GM21737 (cell line): ENCODE measurements around the gene CADM1.

ENCODE experiments used
- ATAC-seq: cut with Tn5 transposase; IDR thresholded peaks from one replicate; pipeline ENCODE4 v1.9.1; 2021; ENCODE audit warnings: mild to moderate bottlenecking, moderate library complexity; ENCODE audit not compliant: unreplicated experiment

CADM1 gene

DNA sequence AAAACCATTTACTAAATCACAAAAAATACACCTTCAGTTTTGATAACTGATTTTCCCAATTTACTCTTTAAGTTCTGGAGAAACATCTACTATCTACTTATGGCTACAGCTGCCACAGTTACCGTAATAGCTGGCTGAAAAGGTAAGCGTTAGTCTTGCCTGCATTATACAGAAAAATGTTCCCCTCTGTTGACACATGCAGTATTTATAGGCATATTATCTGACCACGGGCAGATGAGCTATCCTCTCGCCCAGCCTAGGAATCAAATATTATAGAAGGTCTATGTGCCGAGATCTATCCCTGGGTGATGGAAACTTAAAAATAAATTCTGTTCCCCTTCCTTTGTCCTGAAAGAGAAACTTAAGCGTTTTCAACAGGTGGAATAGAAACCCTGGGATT is 283.8 kb downstream of the CADM1 start:
- ATAC-seq: no peak

DNA sequence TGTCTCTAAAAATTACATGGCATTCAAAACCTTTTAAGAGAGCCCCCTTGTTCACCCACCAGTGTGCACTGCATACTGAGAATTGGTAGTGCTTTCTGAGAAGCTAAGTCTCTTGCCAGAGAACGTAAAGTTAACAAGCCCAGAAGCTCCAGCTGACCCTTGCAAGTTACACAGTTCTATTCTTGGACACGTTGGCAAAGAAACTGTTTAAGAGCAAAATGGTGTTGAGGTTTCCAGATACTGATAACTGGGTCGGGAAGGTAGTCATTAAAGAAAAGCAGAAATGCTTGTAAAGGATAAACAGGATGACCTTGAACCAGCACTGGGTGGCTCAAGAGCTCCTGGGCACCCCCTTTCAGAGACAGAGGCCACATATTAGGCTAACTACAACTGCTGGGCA is 284.8 kb downstream of the CADM1 start:
- no peak for ATAC-seq

GRCh38 chr11:115217726-115218311 is 286.4 kb downstream of the CADM1 start:
- no peak for ATAC-seq

GRCh38 chr11:115215694-115216617 is 288.3 kb downstream of the CADM1 start:
- ATAC-seq: no peak

DNA sequence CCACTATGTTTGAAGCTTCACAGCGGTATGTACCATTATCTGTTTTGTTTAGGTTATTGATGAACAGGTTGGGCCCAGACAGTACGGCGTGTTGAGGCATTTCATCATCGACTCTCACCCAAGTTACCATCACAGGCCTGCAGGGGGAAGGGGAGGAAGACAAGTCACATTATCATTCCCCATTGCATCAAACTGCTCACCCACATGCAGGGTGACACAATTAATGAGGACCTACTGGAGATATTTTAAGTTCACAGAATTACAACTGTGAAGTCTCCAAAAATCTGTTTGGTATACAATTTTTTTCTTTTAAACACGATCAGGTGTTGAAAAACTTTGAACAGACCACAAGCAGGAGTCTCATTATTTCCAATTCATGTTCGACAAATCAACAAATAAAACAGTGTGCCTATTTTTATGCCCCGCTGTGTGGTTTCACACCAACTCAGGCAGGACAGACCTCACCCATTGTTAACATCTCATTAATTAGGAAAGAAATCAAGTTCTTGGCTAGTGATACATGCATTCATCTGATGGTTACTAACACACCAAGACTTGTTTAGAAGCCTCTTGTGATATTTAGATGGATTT is 289.5 kb downstream of the CADM1 start:
- ATAC-seq: no peak

GRCh38 chr11:115213007-115213406 is 291.2 kb downstream of the CADM1 start:
- ATAC-seq: no peak

- no peak for ATAC-seq
Measured at GRCh38 chr11:115208808-115209259, 295.4 kb downstream of the CADM1 start.

GRCh38 chr11:115207916-115208315 is 296.3 kb downstream of the CADM1 start:
- ATAC-seq: no peak

- no peak for ATAC-seq
Measured at GRCh38 chr11:115207166-115207591, 297.0 kb downstream of the CADM1 start.

GRCh38 chr11:115206365-115207022 is 297.7 kb downstream of the CADM1 start:
- no peak for ATAC-seq

- no peak for ATAC-seq
Measured at GRCh38 chr11:115202900-115203552, 301.2 kb downstream of the CADM1 start.

GRCh38 chr11:115202074-115202473 is 302.1 kb downstream of the CADM1 start:
- no peak for ATAC-seq

- no peak for ATAC-seq
Measured at GRCh38 chr11:115201111-115201792, 303.0 kb downstream of the CADM1 start.

DNA sequence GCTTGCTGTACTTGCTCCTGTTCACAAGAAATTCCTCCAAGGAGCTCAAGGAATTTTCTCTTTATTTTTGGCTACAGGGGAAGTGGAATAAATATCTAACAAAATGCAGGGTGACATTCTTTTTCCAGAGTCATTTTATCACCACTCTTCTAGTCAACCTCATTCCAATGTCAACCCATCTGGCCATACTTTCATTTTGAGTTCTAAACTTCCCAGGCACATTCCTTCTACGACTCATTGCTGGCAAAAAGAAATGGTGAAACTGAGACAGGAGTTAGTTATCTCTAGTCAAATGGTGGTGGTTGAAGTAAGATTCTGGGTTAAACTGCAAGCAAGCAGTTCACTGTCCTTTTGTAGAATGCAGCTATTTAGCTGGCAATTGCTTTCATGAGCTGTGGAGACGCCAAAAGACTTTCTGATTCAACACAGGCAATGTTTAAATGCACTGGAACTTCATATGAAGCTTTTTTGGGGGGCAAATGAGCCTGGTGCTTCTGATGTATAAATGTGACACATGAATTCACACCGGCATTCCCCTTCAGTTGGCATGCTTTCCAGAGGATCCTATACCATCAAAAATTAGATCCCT is 304.6 kb downstream of the CADM1 start:
- ATAC-seq: no peak

- ATAC-seq: no peak
Measured at GRCh38 chr11:115198321-115198741, 305.9 kb downstream of the CADM1 start.

DNA sequence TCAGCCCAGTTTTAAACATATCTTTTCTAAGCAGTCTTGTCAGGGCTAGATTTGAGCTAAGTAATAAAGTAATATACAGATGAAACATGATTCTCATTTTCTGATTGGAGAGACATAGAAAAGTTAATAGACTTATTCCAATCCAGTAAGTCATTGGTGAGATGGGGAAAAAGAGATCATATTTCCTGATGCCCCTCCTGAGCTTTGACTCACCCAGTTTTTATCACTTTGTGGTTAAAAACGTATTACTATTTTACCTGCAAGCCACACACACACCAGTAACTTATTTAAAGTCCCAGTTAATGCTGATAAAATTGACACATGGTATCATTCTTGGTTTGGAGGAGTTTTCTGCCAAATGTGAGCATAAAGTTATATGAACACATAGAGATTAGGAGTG is 306.8 kb downstream of the CADM1 start:
- no peak for ATAC-seq

DNA sequence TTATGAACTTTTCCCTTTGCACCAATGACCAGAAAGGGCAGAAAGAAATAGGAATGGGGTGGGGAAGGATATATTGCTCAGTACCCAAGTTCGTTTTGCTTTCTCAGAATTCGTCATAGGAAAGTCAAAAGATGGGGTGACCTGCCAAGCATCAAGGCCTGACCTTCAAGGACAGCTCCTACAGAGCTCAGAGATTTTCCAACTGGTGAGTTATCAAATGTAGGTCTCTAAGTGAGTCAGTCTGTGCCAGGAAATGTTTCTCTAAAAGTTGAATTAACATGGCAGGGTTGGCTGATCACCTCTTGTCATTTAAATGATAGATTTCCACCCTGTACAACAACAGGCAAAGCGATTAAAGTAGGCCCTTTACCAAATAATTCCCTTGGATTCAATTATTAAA is 307.2 kb downstream of the CADM1 start:
- no peak for ATAC-seq

DNA sequence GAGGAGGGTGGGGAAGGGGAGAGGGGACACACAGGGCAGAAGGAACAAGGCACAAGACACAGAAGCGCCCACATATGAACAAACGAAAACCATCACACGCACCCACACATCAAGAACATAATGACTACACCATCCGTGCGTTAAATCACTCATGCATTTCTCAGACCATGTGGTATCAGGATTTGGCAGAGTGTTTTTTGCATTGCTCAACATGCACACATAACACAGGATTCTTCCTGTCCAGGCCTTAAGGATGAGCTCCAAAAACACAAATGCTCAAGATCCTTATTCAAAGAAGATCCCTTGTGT is 309.5 kb downstream of the CADM1 start:
- no peak for ATAC-seq

DNA sequence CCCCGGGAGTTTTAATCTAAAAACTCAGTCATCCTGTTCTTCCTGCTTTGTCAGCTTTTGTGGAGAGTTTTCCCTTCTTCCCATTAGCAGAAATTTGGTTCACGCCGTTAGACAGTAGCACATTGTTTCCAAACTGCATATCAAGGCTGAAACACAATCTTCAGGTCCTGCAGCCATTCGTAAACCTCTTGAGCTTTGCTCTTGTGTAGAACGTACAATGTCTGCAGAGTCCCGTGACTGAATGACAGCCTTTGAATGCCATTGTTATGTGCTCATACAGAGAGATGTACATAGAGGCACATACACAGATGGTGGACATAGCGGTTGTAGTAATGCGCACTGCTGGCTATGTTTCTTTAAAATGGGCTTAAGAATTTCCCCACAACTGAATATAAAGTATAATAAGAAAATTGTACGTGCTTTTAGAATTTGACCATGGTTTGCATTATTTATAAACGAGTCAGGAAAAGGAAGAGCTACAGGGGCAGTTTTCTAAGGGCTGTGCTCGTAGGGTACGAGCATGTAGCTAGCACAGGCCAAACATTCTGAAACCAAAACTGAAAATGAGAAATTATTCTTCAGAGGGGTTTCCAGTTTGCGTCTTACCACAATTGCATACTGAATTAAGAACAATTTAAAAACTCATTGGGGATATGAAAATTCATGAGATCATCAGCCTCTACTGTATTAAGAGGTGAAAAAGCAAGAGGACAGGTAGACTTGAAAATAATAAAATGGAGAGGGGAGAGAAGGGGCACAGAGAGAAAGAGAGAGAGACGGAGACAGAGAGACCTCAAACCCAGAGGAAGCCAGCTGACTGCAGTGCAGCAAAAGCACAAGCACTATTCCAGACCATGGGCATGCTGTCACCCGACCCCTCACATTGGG is 310.1 kb downstream of the CADM1 start:
- no peak for ATAC-seq
